ENCODE measurements around the gene SESTD1. TPM values are rescaled to one million over a fixed set of nuclear protein-coding genes. Genes with fewer than 3 reads are reported as not detected.

The SESTD1 gene
- polyA plus RNA-seq, 1 donor = 95.7 TPM

Other genes starting within 250 kb of the SESTD1 start
- 0.30 TPM for gene CCDC141, start 214.7 kb downstream of the SESTD1 start, polyA plus RNA-seq (ENCODE audit: insufficient read length)

All from left kidney (tissue), 1 donor.